SH-SY5Y (cell line): ENCODE data around the gene DLGAP4.

Experiments
- GATA2 ChIP-seq: IDR thresholded peaks from 2 replicates; pipeline ENCODE4 v1.6.1; 2011; ENCODE audit warnings: mild to moderate bottlenecking, low read depth, low read length
- GATA3 ChIP-seq: IDR thresholded peaks from 2 replicates; pipeline ENCODE4 v1.6.1; 2011; ENCODE audit warnings: low read depth, mild to moderate bottlenecking, low read length, moderate library complexity

- no peak for TF ChIP-seq GATA2
- no peak for TF ChIP-seq GATA3
These were observed 1.2 kb upstream of the DLGAP4 start for GRCh38 chr20:36304786-36305495.
